ENCODE results near the gene DECR2. TPM values are rescaled to one million over a fixed set of nuclear protein-coding genes. Genes with fewer than 3 reads are reported as not detected.

DECR2 gene
- total RNA-seq, 1 experiment from 2014 or later, result 27.5 TPM

DNA sequence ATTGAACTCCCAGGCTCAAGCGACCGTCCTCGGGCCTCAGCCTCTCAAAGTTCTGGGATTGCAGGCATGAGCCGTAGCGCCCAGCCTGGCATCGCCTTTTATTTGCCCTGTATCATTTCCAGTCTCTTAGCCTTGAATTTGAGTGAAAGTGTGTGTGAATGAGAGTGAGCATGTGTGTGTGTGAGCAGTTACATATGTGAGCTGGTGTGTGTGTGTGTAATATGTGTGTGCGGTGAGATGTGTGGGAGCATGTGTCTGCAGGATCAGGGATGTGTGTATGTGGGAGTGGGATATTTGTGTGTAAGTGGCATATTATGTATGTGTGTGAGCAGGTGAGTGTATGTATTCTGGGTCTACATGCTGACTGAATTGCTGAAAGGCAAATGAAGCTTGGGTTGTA lies 29.2 kb downstream of the DECR2 start:
- ChIA-PET CTCF (no interaction called here), POLR2A (ENCODE audit: low non-redundant PET) (no interaction called here)
- Histone ChIP-seq H3K4me3 (ENCODE audit: low read depth, low read length, poor library complexity, severe bottlenecking) (no peak overlapping the region), H3K9me3 (ENCODE audit: low read depth, low read length, poor library complexity, severe bottlenecking) (no peaks in the 10 kb centered on the region), H3K27me3 (replicated peaks; ENCODE audit: insufficient read depth, low read depth, low read length, poor library complexity) (no peaks in the 10 kb centered on the region), H3K36me3 (ENCODE audit: insufficient read depth, low read length, poor library complexity, severe bottlenecking) (no peaks in the 10 kb centered on the region), H3K27ac (ENCODE audit: low read depth, low read length, poor library complexity, severe bottlenecking) (no peak overlapping the region), H3K4me1 (ENCODE audit: insufficient read depth, low read length, poor library complexity, severe bottlenecking) (no peaks in the 10 kb centered on the region)
- DNase-seq (ENCODE audit: low spot score), result no peak
- no peak for TF ChIP-seq EZH2 (IDR thresholded peaks at IDR 0.05; ENCODE audit: borderline replicate concordance, low read depth, low read length, poor library complexity, severe bottlenecking)
- TF ChIP-seq, protein P1, sequence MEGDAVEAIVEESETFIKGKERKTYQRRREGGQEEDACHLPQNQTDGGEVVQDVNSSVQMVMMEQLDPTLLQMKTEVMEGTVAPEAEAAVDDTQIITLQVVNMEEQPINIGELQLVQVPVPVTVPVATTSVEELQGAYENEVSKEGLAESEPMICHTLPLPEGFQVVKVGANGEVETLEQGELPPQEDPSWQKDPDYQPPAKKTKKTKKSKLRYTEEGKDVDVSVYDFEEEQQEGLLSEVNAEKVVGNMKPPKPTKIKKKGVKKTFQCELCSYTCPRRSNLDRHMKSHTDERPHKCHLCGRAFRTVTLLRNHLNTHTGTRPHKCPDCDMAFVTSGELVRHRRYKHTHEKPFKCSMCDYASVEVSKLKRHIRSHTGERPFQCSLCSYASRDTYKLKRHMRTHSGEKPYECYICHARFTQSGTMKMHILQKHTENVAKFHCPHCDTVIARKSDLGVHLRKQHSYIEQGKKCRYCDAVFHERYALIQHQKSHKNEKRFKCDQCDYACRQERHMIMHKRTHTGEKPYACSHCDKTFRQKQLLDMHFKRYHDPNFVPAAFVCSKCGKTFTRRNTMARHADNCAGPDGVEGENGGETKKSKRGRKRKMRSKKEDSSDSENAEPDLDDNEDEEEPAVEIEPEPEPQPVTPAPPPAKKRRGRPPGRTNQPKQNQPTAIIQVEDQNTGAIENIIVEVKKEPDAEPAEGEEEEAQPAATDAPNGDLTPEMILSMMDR (conservative IDR thresholded peaks at IDR 0.05; ENCODE audit: low read depth, low read length), result no peak
- intact Hi-C loops (cut with micrococcal nuclease; ENCODE audit: unreplicated experiment), result no loop called here
- no TSS peak for BruUV-seq (replicated peaks)

DNA sequence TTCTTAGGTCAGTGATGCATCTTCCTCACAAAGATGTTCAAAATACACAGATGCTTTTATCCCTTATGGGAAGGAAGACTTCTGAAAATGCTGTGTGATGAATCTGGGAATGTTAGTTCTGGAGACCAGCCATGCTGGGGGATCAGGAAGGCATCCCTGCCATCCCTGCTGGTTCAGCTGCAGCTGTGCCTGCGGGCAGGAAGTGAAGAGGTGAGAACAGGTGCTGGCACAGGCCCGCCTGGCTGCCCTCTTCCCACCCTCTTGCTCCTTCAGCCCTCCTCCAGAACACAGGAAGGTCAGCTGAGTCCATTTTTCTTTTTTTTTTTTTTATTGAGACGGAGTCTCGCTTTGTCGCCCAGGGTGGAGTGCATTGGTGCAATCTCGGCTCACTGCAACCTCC lies 38.9 kb downstream of the DECR2 start:
- no peak overlapping the region for H3K4me3 ChIP-seq (ENCODE audit: low read depth, low read length, poor library complexity, severe bottlenecking)
- BruUV-seq (replicated peaks), result no TSS peak
- H3K27ac ChIP-seq (ENCODE audit: low read depth, low read length, poor library complexity, severe bottlenecking), result no peak overlapping the region
- H3K4me1 ChIP-seq (ENCODE audit: insufficient read depth, low read length, poor library complexity, severe bottlenecking), result no peaks in the 10 kb centered on the region
- intact Hi-C loops (cut with micrococcal nuclease; ENCODE audit: unreplicated experiment), result no loop called here
- POLR2A ChIA-PET (ENCODE audit: low non-redundant PET), result no interaction called here
- CTCF ChIA-PET, result no interaction called here
- H3K27me3 ChIP-seq (replicated peaks; ENCODE audit: insufficient read depth, low read depth, low read length, poor library complexity), result no peaks in the 10 kb centered on the region
- H3K9me3 ChIP-seq (ENCODE audit: low read depth, low read length, poor library complexity, severe bottlenecking), result no peaks in the 10 kb centered on the region
- no peak for DNase-seq (ENCODE audit: low spot score)
- no peaks in the 10 kb centered on the region for H3K36me3 ChIP-seq (ENCODE audit: insufficient read depth, low read length, poor library complexity, severe bottlenecking)
- TF ChIP-seq, protein P1 (conservative IDR thresholded peaks at IDR 0.05; ENCODE audit: low read depth, low read length), result no peak
- no peak for TF ChIP-seq EZH2 (IDR thresholded peaks at IDR 0.05; ENCODE audit: borderline replicate concordance, low read depth, low read length, poor library complexity, severe bottlenecking)

DNA sequence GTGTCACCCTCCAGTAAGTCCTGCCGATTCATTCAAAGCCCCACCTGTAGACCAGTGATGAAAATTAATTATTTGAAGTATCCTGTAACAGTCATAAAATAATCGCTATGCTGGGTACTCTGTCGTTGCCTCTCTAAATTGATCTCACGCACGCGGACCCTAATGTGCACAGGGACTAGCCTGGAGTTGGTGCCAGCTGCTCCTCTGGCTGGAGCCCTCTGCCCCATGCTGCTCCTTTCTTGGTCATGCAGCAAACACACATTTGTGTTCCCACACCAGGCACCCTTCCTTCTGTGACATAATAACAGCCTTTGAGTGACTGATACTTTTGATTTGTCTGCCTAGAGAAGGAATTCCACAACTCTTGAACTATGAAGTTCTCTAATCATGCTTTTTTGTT lies 39.8 kb downstream of the DECR2 start:
- H3K9me3 ChIP-seq (ENCODE audit: low read depth, low read length, poor library complexity, severe bottlenecking), result no peaks in the 10 kb centered on the region
- H3K36me3 ChIP-seq (ENCODE audit: insufficient read depth, low read length, poor library complexity, severe bottlenecking), result no peaks in the 10 kb centered on the region
- POLR2A ChIA-PET (ENCODE audit: low non-redundant PET), result no interaction called here
- no peak for DNase-seq (ENCODE audit: low spot score)
- BruUV-seq (replicated peaks), result no TSS peak
- H3K27ac ChIP-seq (ENCODE audit: low read depth, low read length, poor library complexity, severe bottlenecking), result no peak overlapping the region
- no peaks in the 10 kb centered on the region for H3K27me3 ChIP-seq (replicated peaks; ENCODE audit: insufficient read depth, low read depth, low read length, poor library complexity)
- CTCF ChIA-PET, result no interaction called here
- intact Hi-C loops (cut with micrococcal nuclease; ENCODE audit: unreplicated experiment), result no loop called here
- no peak for TF ChIP-seq EZH2 (IDR thresholded peaks at IDR 0.05; ENCODE audit: borderline replicate concordance, low read depth, low read length, poor library complexity, severe bottlenecking)
- TF ChIP-seq, protein P1 (conservative IDR thresholded peaks at IDR 0.05; ENCODE audit: low read depth, low read length), result no peak
- no peaks in the 10 kb centered on the region for H3K4me1 ChIP-seq (ENCODE audit: insufficient read depth, low read length, poor library complexity, severe bottlenecking)
- no peak overlapping the region for H3K4me3 ChIP-seq (ENCODE audit: low read depth, low read length, poor library complexity, severe bottlenecking)
